ENCODE results near the gene CELSR1.

Gene CELSR1

GRCh38 chr22:46486996-46487717 lies 50.3 kb downstream of the CELSR1 start:
- no peak for DNase-seq (ENCODE audit: extremely low read depth, low read depth)
- no peak for TF ChIP-seq CTCF (IDR thresholded peaks at IDR 0.05; ENCODE audit: low read depth, low read length, missing control alignments)

GRCh38 chr22:46484861-46485595 lies 52.4 kb downstream of the CELSR1 start:
- DNase-seq (ENCODE audit: extremely low read depth, low read depth), result no peak
- TF ChIP-seq CTCF (IDR thresholded peaks at IDR 0.05; ENCODE audit: low read depth, low read length, missing control alignments), result no peak
- H3K4me3 ChIP-seq (replicated peaks; ENCODE audit: low read depth, low read length), result no peak overlapping the region

More at GRCh38 chr22:46486996-46487717, 50.3 kb downstream of the CELSR1 start:
- H3K4me3 ChIP-seq (replicated peaks; ENCODE audit: low read depth, low read length), result no peak overlapping the region

GRCh38 chr22:46484156-46484860 lies 53.1 kb downstream of the CELSR1 start:
- no peak overlapping the region for H3K4me3 ChIP-seq (replicated peaks; ENCODE audit: low read depth, low read length)
- no peak for TF ChIP-seq CTCF (IDR thresholded peaks at IDR 0.05; ENCODE audit: low read depth, low read length, missing control alignments)
- DNase-seq (ENCODE audit: extremely low read depth, low read depth), result no peak

- no peak for TF ChIP-seq CTCF (IDR thresholded peaks at IDR 0.05; ENCODE audit: low read depth, low read length, missing control alignments)
- DNase-seq (ENCODE audit: extremely low read depth, low read depth), result no peak
- no peak overlapping the region for H3K4me3 ChIP-seq (replicated peaks; ENCODE audit: low read depth, low read length)
Measured at GRCh38 chr22:46483353-46483752, 54.1 kb downstream of the CELSR1 start.

GRCh38 chr22:46482056-46482675 lies 55.3 kb downstream of the CELSR1 start:
- H3K4me3 ChIP-seq (replicated peaks; ENCODE audit: low read depth, low read length), result no peak overlapping the region
- DNase-seq (ENCODE audit: extremely low read depth, low read depth), result no peak
- no peak for TF ChIP-seq CTCF (IDR thresholded peaks at IDR 0.05; ENCODE audit: low read depth, low read length, missing control alignments)

GRCh38 chr22:46481386-46481785 lies 56.0 kb downstream of the CELSR1 start:
- no peak for DNase-seq (ENCODE audit: extremely low read depth, low read depth)
- no peak for TF ChIP-seq CTCF (IDR thresholded peaks at IDR 0.05; ENCODE audit: low read depth, low read length, missing control alignments)
- H3K4me3 ChIP-seq (replicated peaks; ENCODE audit: low read depth, low read length), result no peak overlapping the region
